Measurements from ENCODE around the gene SHC4.

Gene SHC4

DNA sequence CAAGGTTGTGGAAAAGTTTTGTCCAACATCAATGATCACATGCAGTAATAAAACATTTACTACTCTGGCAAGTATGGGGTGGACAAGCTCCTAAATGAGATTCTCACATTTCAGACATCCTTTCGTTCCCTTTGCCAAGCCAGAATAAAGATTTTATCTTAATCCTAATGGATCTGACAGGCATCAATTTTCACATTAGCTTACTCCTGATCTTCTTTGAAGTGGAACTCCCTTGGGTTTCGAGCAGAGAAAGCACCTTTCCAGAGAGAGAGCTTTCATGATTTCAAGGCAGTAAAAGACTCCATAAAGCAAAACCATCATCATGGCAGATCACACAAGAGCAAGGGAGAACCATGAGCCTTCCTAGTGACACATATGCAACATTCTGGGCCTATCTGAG lies 113.1 kb downstream of the SHC4 start:
- no peak for DNase-seq (ENCODE audit: low read depth, low spot score)

DNA sequence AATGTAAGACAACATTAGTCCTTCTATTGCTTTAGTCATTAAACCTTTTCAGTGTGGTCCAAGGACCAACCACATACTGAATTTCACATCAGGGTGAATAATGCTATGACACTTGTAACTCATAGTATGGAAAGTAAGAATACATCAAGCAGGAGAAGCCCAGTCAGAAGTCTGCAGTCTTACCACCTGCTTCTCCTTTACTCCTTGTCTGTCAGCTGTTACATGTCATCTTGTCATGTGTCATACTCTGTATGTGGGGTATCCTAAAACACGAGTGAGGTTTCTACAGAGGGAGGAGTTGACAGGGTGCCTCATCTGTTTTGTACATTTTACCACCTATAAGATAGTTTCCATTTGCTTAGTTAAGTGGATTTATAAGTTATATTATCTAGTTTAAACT lies 118.6 kb downstream of the SHC4 start:
- no peak for DNase-seq (ENCODE audit: low read depth, low spot score)

- DNase-seq (ENCODE audit: low read depth, low spot score) = no peak
These were observed 121.2 kb downstream of the SHC4 start for GRCh38 chr15:48842501-48842900.

DNA sequence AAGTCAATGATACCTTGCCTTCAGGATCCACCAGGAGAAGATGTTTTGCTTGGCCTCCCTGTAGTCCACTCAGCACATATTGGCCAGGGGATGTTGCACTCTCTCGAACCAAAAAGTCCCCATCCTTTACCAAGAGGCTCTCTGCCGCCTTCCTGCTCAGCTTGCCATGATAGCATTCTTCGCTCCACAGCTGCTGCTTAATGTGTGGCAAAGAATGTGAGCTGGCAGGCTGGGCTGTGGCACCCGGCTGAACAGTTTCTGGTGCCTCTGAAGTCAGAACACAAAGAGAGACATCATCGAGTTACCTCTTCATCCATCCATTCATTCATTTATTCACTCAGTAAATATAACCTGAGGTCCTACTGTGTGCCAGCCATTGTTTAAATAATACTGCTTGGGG lies 129.0 kb downstream of the SHC4 start:
- no peak for DNase-seq (ENCODE audit: low read depth, low spot score)

- no peak for DNase-seq (ENCODE audit: low read depth, low spot score)
These were observed 130.0 kb downstream of the SHC4 start for GRCh38 chr15:48833526-48834239.

GRCh38 chr15:48832648-48833047 lies 131.1 kb downstream of the SHC4 start:
- no peak for DNase-seq (ENCODE audit: low read depth, low spot score)

DNA sequence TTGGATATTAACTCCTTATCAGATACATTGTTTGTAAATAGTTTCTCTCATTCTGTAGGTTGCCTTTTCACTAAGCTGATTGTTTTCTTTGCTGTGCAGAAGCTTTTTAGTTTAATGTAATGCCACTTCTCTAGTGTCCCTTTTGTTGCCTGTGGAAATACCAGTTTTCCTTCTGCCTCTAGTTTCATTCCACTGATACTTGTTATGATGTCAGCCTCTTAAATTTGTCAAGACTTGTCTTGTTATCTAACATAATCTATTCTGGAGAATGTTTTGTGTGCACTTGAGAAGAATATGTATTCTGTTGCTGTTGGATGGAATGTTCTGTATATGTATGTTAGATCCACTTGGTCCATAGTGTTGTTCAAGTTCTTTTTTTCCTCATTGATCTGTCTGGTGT lies 134.8 kb downstream of the SHC4 start:
- no peak for DNase-seq (ENCODE audit: low read depth, low spot score)

DNA sequence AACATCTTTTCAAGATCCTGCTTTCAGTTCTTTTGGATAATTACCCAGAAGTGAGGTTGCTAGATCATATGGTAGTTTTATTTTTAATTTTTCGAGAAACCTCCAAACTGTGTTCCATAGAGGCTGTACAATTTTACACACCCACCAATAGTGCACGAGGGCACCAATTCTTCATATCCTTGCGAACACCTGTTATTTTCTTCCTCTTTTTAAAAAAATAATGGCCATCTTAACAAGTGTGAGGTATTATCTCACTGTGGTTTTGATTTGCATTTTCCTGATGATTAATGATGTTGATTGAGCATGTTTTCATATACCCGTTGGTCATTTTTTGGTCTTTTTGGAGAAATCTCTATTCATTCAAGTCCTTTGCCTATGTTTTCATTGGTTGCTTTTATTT lies 135.2 kb downstream of the SHC4 start:
- DNase-seq (ENCODE audit: low read depth, low spot score) = no peak

GRCh38 chr15:48825075-48825474 lies 138.6 kb downstream of the SHC4 start:
- DNase-seq (ENCODE audit: low read depth, low spot score) = no peak

GRCh38 chr15:48823706-48824105 lies 140.0 kb downstream of the SHC4 start:
- DNase-seq (ENCODE audit: low read depth, low spot score) = no peak

DNA sequence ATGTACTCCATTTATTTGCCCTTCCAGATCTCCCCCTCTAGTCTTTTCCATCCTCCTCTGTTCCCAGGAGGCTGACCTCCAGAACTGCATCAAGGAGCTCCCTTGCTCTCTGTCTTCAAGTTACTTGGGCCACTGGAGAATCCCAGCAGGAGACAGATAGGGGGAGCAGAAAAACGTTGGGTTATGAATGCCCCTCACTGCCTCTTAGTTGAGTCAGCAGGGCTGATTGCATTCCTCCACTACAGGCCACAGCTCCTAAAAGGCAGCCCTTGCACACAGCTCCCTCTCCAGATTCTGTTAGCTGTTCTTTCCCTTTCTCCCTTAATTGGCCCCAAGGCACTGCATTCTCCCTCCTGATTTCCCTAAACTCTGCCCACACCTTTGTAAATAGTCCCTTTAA lies 140.5 kb downstream of the SHC4 start:
- no peak for DNase-seq (ENCODE audit: low read depth, low spot score)

DNA sequence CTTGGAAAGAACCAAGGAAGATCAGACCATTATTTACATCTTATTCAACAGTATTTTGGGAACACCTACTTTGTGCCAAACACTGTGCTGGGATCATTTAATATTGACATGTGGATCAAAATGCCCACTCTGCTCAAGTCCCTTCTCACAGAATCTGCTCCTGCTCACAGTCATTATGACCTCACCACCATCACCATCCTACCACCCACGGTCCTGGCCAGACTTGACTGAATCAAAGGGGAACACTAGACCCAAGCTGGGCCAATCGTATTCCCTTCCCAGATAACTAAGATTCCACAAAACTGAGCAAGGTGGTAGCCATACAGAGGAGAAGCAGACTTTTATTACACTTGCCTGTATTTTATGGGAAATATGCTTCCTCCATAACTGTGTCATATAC lies 149.4 kb downstream of the SHC4 start:
- no peak for DNase-seq (ENCODE audit: low read depth, low spot score)

DNA sequence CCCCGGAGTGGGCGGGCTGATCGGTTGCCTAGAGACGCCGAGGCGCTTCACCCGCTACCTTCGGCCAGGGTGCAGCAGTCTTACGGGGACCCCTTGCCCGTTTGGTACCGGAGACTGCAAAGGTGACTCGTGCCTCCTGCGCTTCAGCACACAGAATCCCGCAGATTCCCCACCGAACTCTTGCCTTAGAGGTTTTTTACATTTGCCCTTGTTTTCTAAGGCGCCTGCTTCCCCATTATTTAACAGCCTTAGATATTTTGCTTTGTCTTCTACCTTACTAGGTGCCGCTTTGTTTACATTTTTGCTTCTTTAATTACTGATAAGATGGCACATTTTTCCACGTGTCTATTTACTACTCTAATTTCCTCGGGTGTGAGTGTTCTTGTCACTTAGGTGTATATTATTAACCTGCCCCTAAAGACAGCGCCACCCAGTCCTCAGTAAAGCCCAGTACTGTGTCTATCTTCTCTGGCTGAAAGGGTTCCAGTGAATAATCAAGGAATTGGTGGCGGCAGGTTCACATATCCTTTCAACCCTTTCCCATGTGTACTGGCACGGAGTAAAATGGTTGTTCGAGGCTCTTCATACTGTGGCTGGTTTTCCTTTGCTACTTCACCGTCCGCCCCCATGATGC lies 152.3 kb downstream of the SHC4 start:
- DNase-seq (ENCODE audit: low read depth, low spot score) = no peak

GRCh38 chr15:48810414-48811324 lies 153.1 kb downstream of the SHC4 start, which contains the start of gene CEP152:
TSS of gene CEP152 (minus strand) at chr15:48811069. CDS start at chr15:48805649, 5,420 bp downstream.
- DNase-seq (ENCODE audit: low read depth, low spot score) = peak; percentile 98

DNA sequence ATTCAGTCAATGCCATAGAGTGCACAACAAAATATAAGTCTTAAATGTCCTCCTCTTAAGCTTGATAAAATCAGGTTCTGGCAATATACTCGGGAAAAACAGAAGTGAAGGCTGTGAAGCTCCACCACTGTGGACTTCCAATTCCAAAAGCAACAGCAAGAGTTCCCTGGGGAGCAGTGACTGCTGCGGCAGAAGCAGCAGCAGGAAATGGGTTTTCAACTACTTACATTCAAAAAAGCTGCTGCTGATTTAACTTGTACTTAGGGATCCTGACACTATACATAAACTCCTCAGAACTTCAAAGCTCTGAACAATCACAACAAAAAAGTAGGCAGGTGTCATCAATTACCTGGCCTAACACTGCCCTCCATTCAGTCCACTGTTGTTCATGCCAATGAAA lies 157.6 kb downstream of the SHC4 start:
- no peak for DNase-seq (ENCODE audit: low read depth, low spot score)

DNA sequence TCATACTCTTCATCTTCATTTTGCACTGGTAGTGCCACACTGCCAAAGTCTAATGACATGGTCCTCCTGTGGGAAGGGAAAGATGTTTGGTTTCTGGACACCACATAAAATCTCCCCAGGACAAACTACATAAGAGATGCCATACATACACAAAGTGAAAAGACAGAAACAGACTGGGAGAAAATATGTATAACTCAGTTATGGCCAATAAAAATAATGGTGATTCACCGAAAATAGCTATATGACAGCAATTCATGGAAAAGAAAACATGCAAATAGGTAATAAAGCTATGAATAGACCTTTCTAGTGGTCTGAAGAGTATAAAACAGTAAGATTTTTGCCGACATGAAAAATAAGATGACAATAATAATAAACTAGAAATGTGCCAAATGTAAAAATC lies 158.1 kb downstream of the SHC4 start:
- DNase-seq (ENCODE audit: low read depth, low spot score) = no peak

- DNase-seq (ENCODE audit: low read depth, low spot score) = no peak
These were observed 159.8 kb downstream of the SHC4 start for GRCh38 chr15:48803877-48804276.

- DNase-seq (ENCODE audit: low read depth, low spot score) = peak; percentile 30
These were observed 160.9 kb downstream of the SHC4 start for GRCh38 chr15:48802867-48803266.

- DNase-seq (ENCODE audit: low read depth, low spot score) = no peak
These were observed 161.5 kb downstream of the SHC4 start for GRCh38 chr15:48802257-48802656.

DNA sequence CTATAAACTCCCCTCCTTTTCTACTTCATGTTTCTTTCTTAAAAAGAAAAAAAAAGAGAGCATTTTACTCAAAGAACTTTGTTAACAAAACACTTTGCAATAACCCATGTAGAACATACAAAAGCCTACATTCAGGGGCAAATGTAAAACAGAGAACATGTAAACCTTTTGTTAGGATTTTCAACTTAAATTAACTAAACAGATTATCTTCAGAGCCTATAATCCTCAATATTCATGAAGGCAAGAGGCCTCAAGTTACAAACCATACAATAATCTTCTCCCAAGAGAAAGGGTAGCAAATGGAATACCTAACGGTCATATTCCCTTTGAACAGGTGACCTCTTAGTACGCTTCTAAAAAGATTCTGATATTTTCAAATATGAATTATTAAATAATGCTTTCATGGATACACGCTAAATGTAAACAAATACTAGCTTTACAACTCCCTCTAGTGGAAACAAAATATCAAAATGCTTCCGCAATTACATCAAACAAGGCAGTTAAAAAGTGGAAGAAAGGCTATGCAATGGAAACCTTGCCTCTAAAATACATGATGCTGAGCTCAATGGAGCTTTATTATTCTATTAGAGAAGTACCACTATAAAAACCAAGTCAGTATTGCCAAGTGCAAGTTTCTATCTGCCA lies 162.8 kb downstream of the SHC4 start:
- DNase-seq (ENCODE audit: low read depth, low spot score) = no peak

DNA sequence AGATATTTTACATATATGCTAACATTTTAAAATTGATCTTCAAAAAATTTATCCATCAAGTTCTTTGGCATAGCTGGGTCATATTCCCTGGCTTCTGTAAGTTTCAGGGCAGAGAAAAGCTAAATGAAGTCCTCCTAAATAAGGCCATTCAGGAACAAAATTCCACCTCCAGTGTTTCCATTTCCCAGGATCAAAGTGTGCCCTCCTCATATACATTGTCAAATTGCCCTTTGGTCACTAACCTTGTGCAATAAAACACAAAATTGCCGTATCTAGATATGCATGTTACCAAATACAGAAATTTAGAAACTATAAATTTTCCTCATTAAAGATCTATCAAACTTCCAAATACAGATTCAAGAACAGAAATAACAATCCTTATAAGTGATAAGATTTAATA lies 163.5 kb downstream of the SHC4 start:
- DNase-seq (ENCODE audit: low read depth, low spot score) = no peak

DNA sequence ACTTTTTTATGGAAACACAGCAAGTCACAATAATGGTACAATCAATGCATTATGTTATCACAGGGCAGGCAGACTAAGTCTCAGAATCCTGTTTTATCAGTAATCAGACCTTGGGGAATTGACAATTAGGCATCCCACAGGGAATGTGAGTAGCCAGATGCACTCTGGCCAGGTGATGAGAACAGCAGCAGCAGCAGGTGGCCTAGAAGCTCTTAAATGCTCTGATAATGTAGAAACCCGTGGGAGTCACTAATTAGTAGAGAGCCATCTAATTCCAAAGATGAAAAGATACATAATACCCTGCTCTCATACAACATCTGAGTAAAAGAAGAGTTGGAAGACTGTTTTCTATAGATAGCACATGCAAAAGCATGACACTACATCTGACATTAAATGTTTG lies 165.4 kb downstream of the SHC4 start:
- DNase-seq (ENCODE audit: low read depth, low spot score) = no peak

Data from brain pericyte (primary cell).